HEK293T (cell line): ENCODE measurements around the gene PCDH1.
A peak's percentile ranks its signal among the peaks of the same experiment; 100 is the strongest.

Experiments
- CTCF ChIA-PET: fragments of 350-600 bp; formaldehyde crosslinking; extraction: SDS; loops from one replicate; lab custom pipeline; 2021; ENCODE audit warnings: antibody characterized with exemption, inconsistent platforms; lab: Yijun Ruan, JAX
- POLR2A ChIA-PET: fragments of 350-600 bp; formaldehyde crosslinking; extraction: SDS; loops from one replicate; lab custom pipeline; 2020; ENCODE audit warnings: antibody characterized with exemption, inconsistent platforms; lab: Yijun Ruan, JAX
- DNase-seq: peaks from one replicate; pipeline ENCODE4 v3.0.0; 2012; ENCODE audit warnings: mixed read lengths; ENCODE audit errors: extremely low spot score
- ARNT ChIP-seq: fragments of 450-650 bp; IDR thresholded peaks from 2 replicates; pipeline ENCODE4 v1.6.1; 2017; ENCODE audit warnings: mild to moderate bottlenecking
- BHLHE40 ChIP-seq: fragments of 450-650 bp; IDR thresholded peaks from 2 replicates; pipeline ENCODE4 v1.6.1; 2016; ENCODE audit warnings: mild to moderate bottlenecking, moderate library complexity, borderline replicate concordance
- ELF4 ChIP-seq: fragments of 450-650 bp; IDR thresholded peaks from 2 replicates; pipeline ENCODE4 v1.6.1; 2017; ENCODE audit warnings: antibody characterized with exemption
- FOXA1 ChIP-seq: fragments of 450-650 bp; IDR thresholded peaks from 2 replicates; pipeline ENCODE4 v1.6.1; 2016; ENCODE audit warnings: mild to moderate bottlenecking
- FOXK2 ChIP-seq: fragments of 450-650 bp; IDR thresholded peaks from 2 replicates; pipeline ENCODE4 v1.6.1; 2016; ENCODE audit warnings: mild to moderate bottlenecking
- FOXM1 ChIP-seq: fragments of 450-650 bp; IDR thresholded peaks from 2 replicates; pipeline ENCODE4 v1.6.1; 2017; ENCODE audit warnings: mild to moderate bottlenecking, borderline replicate concordance
- HDGF ChIP-seq: fragments of 450-650 bp; IDR thresholded peaks from 2 replicates; pipeline ENCODE4 v1.6.1; 2017; ENCODE audit warnings: antibody characterized with exemption, borderline replicate concordance
- L3MBTL2 ChIP-seq: fragments of 450-650 bp; conservative IDR thresholded peaks from 2 replicates; pipeline ENCODE4 v1.6.1; 2016; ENCODE audit warnings: mild to moderate bottlenecking
- LEF1 ChIP-seq: fragments of 450-650 bp; IDR thresholded peaks from 2 replicates; pipeline ENCODE4 v1.6.1; 2017; ENCODE audit warnings: mild to moderate bottlenecking, borderline replicate concordance
- NFRKB ChIP-seq: fragments of 450-650 bp; IDR thresholded peaks from 2 replicates; pipeline ENCODE4 v1.6.1; 2016; ENCODE audit warnings: mild to moderate bottlenecking, moderate library complexity
- SP1 ChIP-seq: fragments of 450-650 bp; IDR thresholded peaks from 2 replicates; pipeline ENCODE4 v1.6.1; 2017
- SUZ12 ChIP-seq: fragments of 450-650 bp; IDR thresholded peaks from 2 replicates; pipeline ENCODE4 v1.6.1; 2016; ENCODE audit warnings: mild to moderate bottlenecking
- TARDBP ChIP-seq: fragments of 450-650 bp; IDR thresholded peaks from 2 replicates; pipeline ENCODE4 v1.6.1; 2016
- ZNF384 ChIP-seq: fragments of 450-650 bp; IDR thresholded peaks from 2 replicates; pipeline ENCODE4 v1.6.1; 2016
- TF ChIP-seq, protein P1 (sequence below): fragments of 450-650 bp; IDR thresholded peaks from 2 replicates; pipeline ENCODE4 v1.6.1; 2016

The PCDH1 gene

DNA sequence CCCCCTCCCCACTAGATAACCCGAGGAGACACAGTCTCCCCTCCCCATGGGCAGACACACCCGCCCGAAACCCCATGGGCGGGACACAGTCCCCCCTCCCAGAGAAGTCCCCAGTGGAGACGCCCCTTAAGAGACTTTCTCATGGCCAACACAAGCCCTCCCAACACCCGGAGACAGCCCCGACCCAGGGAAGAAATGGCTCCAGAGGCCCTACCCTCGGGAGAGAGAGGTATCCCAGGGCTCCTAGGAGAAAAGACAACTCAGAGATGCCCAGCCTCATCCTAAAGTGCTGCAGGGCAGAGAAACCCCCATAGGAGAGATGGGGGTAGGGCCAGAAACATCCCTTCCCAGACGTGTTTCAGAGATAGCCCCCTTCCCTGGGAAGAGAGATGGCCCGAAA lies 27.4 kb downstream of the PCDH1 start:
- ChIA-PET CTCF (interaction anchor here (0.7 kb wide), 1 partner anchor 36 kb away, joined by 4 read pairs; no protein-coding TSS in a partner anchor), POLR2A (interaction anchor here (0.9 to 1.8 kb wide), 7 partner anchors 9 to 40 kb away, joined by 3 to 21 read pairs (median 7); partner anchors contain the start of gene PCDH1)
- TF ChIP-seq ARNT (no peak), LEF1 (no peak), L3MBTL2 (no peak)
- TF ChIP-seq, protein P1, sequence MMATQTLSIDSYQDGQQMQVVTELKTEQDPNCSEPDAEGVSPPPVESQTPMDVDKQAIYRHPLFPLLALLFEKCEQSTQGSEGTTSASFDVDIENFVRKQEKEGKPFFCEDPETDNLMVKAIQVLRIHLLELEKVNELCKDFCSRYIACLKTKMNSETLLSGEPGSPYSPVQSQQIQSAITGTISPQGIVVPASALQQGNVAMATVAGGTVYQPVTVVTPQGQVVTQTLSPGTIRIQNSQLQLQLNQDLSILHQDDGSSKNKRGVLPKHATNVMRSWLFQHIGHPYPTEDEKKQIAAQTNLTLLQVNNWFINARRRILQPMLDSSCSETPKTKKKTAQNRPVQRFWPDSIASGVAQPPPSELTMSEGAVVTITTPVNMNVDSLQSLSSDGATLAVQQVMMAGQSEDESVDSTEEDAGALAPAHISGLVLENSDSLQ: no peak
- no peak for DNase-seq

DNA sequence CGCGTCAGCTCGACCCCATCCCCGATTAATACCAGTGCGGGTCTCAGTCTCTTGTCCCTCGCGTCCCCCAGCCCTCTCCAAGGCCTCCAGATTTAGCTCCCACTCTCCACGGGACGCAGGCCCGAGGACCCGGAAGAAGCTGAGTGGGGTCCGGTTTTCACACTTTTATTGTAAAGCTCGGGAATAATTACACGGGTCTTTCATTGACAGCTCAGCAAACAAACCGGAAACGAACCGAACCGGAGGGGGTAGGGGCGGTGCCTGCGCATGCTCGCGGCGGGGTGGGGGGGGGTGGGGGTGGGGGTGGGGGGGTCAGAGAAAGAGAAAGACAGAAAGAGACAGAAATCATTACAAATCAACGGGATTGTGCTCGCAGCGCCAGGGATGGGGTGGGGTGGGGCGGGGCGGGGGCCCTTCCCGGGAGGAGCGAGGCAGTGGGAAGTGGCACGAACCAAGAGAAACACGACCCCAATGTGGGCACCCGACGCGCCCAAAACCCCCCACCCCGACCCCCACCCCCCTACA lies 27.9 kb downstream of the PCDH1 start:
- TF ChIP-seq LEF1: no peak
- no peak for TF ChIP-seq ARNT
- TF ChIP-seq FOXA1: no peak
- TF ChIP-seq HDGF: no peak
- peak; percentile 50 for DNase-seq
- ChIA-PET CTCF (interaction anchor here (0.7 kb wide), 1 partner anchor 36 kb away, joined by 4 read pairs; no protein-coding TSS in a partner anchor), POLR2A (interaction anchor here (0.9 to 1.8 kb wide), 7 partner anchors 9 to 40 kb away, joined by 3 to 21 read pairs (median 7); partner anchors contain the start of gene PCDH1)

DNA sequence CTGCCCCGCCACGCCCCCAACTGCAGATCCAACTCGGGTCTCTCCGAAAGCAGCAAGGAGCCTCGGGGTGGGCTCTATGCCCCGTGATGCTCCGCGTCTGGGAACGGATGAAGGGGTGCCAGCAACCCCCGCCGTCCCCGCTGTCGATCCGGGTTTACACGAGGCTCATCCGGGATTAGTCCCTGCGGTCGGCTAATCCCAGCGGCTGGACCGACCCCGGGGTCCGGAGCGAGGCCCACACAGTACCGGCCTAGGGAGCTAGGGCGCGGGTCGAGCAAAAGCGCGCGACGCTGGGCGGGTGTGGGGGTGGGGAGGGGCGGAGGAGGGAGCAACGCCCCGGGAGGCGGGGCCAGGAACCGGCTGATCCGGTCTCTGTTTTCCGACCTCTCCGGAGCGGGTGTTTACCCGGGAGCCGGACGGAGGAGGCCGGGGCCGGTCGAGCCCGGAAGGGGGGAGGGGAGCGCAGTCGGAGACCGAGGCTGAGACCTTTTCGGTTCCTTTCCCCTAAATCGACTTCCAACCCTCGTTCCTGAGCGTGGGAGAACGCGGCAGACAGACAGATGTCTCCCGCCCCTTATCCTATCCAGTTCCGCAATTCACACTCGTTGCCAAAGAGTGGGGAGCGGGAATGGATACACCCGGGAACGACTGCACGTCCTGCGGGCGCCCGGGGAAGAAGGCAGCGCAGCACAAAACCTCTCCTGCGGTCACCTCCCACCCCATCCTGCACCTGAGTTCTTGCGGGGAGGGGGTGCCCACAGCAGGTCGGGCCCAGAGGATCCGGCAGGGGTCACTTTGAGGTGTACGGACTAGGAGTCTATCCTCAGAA lies 28.6 kb downstream of the PCDH1 start:
- DNase-seq: peak; percentile 80
- TF ChIP-seq ZNF384 (no peak), L3MBTL2 (peak; percentile 69)
- ChIA-PET POLR2A (interaction anchor here (0.7 to 1.8 kb wide), 9 partner anchors 10 to 74 kb away, joined by 3 to 21 read pairs (median 4); partner anchors contain the start of genes DELE1 and PCDH1), CTCF (no interaction called here)

DNA sequence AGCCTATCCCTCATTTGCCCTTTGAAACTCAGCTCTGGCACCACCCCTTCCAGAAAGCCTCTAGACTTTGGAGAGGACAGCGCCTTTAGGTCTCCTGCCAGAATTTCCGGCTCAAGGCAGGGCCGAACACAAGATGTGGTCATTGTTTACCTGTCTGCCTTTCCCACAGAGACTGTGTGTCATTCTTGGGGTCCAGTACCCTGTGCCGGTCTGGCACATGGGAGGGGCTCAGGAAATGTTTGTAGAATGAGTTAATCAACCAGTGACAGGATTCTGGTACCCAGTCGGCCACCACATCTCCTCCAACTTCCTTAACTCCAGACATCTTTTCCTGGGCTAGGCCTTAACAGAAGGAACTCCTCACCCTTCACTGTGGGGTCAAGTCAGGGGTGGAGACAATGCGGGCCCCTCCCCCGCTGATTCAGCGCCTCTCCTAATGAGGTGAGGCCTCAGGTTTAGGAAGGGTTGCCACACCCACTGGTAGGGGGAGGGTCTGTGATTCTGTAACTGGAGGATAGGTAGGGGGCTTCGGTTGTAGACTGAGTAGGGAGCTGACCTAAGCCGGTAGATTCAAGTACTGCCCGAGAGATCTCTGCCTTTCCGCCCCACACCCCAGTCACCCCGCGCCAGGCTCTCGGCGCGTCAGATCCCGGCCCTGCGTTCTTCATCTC lies 29.3 kb downstream of the PCDH1 start:
- POLR2A ChIA-PET: interaction anchor here (1.0 to 1.8 kb wide), 4 partner anchors 10 to 32 kb away, joined by 4 to 21 read pairs (median 9); partner anchors contain the start of gene PCDH1
- TF ChIP-seq SUZ12 (no peak), LEF1 (no peak), FOXM1 (no peak), BHLHE40 (no peak), FOXA1 (no peak), HDGF (no peak), TARDBP (no peak)
- CTCF ChIA-PET: no interaction called here
- no peak for DNase-seq

DNA sequence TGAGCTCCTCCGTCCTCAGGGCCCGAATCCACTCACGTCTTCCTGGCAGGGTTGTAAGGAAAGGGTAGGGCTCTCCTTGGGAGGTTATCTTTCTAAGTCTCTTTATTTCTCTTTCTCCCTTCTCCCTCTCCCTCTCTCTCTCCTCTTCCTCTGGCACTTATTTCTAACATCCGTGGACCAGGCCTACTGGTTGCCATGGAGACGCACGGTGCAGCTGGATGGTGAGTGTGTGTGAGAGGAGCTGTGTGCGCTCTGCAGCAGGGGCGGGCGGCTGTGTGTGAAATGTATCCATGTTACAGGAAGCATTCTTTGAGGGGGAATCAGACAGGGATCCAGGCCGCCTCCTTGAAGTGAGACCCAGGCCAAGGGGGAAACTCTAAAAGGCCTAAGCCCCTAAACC lies 32.2 kb downstream of the PCDH1 start:
- CTCF ChIA-PET: interaction anchor here (0.6 kb wide), 1 partner anchor 20 kb away, joined by 3 read pairs; no protein-coding TSS in a partner anchor
- TF ChIP-seq ARNT (no peak), HDGF (no peak), BHLHE40 (no peak), SUZ12 (no peak), FOXA1 (no peak)
- POLR2A ChIA-PET: interaction anchor here (0.7 to 0.8 kb wide), 2 partner anchors 27 to 123 kb away, joined by 3 read pairs; partner anchors contain the start of gene RNF14
- no peak for DNase-seq

DNA sequence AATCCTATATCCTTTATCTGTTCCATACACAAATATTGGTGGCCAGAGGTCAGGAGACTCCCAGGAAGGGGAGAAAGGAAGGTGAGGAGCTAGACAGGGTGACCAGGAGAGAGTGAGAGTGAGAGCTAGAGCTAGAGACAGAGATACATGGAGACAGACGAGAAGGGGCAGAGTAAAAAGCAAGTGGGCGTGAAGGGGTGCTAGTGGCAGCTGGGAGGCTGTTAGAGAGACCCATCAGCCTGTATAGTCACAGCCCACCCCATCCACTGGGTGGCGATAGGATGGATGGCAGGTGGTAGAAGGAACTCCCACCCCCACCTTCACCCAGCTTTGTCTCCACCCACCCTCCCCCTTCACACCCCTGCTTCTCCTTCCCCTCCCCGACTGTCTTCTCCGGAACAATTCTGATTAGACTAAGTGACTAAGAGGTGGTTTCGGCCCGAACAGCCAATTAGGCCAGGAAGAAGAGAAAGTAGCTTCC lies 32.8 kb downstream of the PCDH1 start:
- POLR2A ChIA-PET: interaction anchor here (0.7 to 0.8 kb wide), 2 partner anchors 26 to 123 kb away, joined by 3 read pairs; partner anchors contain the start of gene RNF14
- TF ChIP-seq FOXM1: no peak
- no peak for TF ChIP-seq BHLHE40
- TF ChIP-seq SP1: no peak
- TF ChIP-seq LEF1: no peak
- TF ChIP-seq FOXK2: no peak
- no peak for TF ChIP-seq HDGF
- no peak for TF ChIP-seq ZNF384
- no peak for TF ChIP-seq NFRKB
- no peak for TF ChIP-seq SUZ12
- TF ChIP-seq ELF4: no peak
- TF ChIP-seq ARNT: no peak
- CTCF ChIA-PET: interaction anchor here (0.6 to 1.0 kb wide), 2 partner anchors 19 to 34 kb away, joined by 3 read pairs; no protein-coding TSS in a partner anchor
- DNase-seq: peak; percentile 30

DNA sequence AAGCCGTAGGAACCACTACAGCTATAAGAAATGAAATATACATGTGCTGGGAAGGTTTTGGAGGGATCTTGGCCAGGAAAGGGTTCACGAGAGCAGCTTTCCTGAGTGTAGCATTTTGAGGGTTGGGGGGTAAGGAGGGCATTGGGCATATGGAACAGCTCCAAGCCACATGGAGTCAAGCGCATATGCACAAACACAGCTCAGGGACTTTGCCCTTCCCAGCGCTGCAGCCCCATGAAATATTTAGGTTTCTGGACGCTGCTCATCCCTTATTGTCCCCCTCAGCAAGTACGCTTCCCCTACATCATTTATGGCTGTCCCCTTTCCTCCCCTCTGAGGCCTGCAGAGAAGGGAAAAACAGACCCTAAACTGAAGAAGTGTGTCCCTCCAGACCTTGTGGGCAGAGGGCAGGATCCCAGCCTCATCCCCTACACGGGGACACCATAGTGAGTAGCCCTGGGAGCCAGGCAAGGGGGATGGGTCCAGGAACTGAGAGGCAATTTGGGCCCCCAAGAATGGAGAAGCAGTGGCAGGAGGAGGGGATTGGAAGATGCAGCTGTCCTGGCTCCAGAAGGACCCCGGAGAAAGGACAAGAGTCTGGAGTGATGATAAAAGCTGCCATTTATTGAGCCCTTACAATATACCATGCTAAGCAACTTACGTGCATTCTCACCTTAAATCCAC lies 33.7 kb downstream of the PCDH1 start:
- TF ChIP-seq ZNF384 (no peak), TARDBP (no peak), ARNT (no peak), NFRKB (no peak), BHLHE40 (no peak)
- TF ChIP-seq, protein P1: no peak
- POLR2A ChIA-PET: no interaction called here
- CTCF ChIA-PET: interaction anchor here (0.9 to 1.0 kb wide), 2 partner anchors 33 to 153 kb away, joined by 3 read pairs; no protein-coding TSS in a partner anchor
- DNase-seq: no peak
